Measurements from ENCODE around the gene GTF2A1. TPM values are rescaled to one million over a fixed set of nuclear protein-coding genes. Genes with fewer than 3 reads are reported as not detected.

The GTF2A1 gene
- total RNA-seq, 1 donor from 2014 or later = 63.1 TPM

DNA sequence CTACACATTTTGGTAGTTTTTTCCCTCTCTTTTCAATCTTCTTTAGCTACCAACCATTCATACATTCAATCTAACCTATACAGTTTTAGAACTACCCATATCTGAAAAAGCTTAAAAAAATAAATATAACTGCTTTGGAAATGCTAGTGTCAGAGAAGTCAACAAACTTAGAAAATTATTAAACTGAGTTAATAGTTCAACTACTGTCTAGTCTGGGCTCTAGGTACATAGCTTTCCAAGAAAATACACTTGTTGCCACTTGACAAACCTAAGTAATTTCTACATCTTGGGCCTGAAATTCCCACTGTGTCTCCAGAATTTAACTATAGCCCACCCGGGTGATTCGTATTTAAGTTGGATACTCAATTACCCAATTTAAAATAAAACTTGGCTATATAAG, 22.1 kb downstream of the GTF2A1 start:
- Mint-ChIP-seq H3K4me1 (no peaks in the 10 kb centered on the region), H3K36me3 (peaks cover 25% of the 10 kb centered on the region), H3K27me3 (ENCODE audit: insufficient read depth, low read depth) (no peaks in the 10 kb centered on the region), H3K9me3 (no peaks in the 10 kb centered on the region), H3K27ac (no peak overlapping the region), H3K4me3 (no peak overlapping the region)
- Histone ChIP-seq H3K27me3 (no peaks in the 10 kb centered on the region), H3K4me3 (no peak overlapping the region), H3K9me3 (ENCODE audit: low read depth) (no peaks in the 10 kb centered on the region), H3K4me2 (no peak overlapping the region), H4K20me1 (ENCODE audit: low read depth) (peaks cover 7% of the 10 kb centered on the region), H3K36me3 (peaks cover 60% of the 10 kb centered on the region), H3K4me1 (no peaks in the 10 kb centered on the region), H3K79me2 (ENCODE audit: low read depth) (peaks cover 57% of the 10 kb centered on the region), H2AFZ (replicated peaks) (no peak overlapping the region), H3K27ac (no peak overlapping the region), H3F3A (ENCODE audit: low read depth) (no peaks in the 10 kb centered on the region), H3K9ac (no peak overlapping the region)
- no peak for DNase-seq (ENCODE audit: low spot score)
- TF ChIP-seq CTCF (IDR thresholded peaks at IDR 0.05) (no peak), EZH2phosphoT487 (IDR thresholded peaks at IDR 0.05) (no peak), EZH2 (IDR thresholded peaks at IDR 0.05) (no peak)

DNA sequence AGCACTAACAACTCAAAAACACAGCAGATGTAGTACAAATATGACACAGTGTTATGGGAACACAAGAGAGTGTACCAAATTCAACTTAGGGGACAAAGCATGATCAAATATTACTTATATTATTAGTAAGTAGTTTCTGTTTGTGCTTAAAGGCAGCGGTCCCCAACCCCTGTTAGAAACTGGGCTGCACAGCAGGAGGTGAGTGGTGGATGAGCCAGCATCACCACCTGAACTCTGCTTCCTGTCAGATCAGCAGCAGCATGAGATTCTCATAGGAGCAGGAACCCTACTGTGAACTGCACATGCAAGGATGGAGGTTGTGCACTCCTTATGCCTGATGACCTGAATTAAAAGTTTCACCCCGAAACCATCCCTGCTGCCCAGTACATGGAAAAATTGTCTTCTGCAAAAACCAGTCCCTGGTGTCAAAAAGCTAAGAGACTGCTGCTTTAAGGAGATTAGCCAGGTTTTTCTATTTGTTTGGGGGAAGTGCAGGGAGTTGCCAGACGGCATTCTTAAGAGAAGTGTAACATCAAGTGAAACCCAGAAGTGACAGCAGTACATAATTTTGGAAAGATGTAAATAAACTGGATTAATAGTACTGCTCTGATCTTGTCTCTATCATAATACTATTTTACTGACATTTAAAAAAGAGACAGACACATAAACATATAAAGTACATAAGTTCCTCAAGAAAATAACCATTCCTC, 26.7 kb downstream of the GTF2A1 start:
- H3K79me2 ChIP-seq (ENCODE audit: low read depth) = peaks cover 50% of the 10 kb centered on the region
- H3K4me3 Mint-ChIP-seq = no peak overlapping the region
- no peaks in the 10 kb centered on the region for H3K27me3 ChIP-seq
- H3K4me3 ChIP-seq = no peak overlapping the region
- H3K36me3 Mint-ChIP-seq = peaks cover 38% of the 10 kb centered on the region
- H3K9ac ChIP-seq = no peak overlapping the region
- H3K27ac Mint-ChIP-seq = no peak overlapping the region
- H3K27ac ChIP-seq = no peak overlapping the region
- peaks cover 9% of the 10 kb centered on the region for H4K20me1 ChIP-seq (ENCODE audit: low read depth)
- H3K36me3 ChIP-seq = peaks cover 57% of the 10 kb centered on the region
- no peaks in the 10 kb centered on the region for H3K4me1 ChIP-seq
- no peaks in the 10 kb centered on the region for H3K9me3 ChIP-seq (ENCODE audit: low read depth)
- no peak overlapping the region for H2AFZ ChIP-seq (replicated peaks)
- TF ChIP-seq CTCF (IDR thresholded peaks at IDR 0.05) (no peak), EZH2 (IDR thresholded peaks at IDR 0.05) (no peak), EZH2phosphoT487 (IDR thresholded peaks at IDR 0.05) (no peak)
- H3F3A ChIP-seq (ENCODE audit: low read depth) = no peaks in the 10 kb centered on the region
- H3K4me1 Mint-ChIP-seq = no peaks in the 10 kb centered on the region
- no peak for DNase-seq (ENCODE audit: low spot score)
- no peaks in the 10 kb centered on the region for H3K9me3 Mint-ChIP-seq
- no peak overlapping the region for H3K4me2 ChIP-seq
- H3K27me3 Mint-ChIP-seq (ENCODE audit: insufficient read depth, low read depth) = peaks cover 2% of the 10 kb centered on the region

- Histone ChIP-seq H3K9me3 (ENCODE audit: low read depth) (no peaks in the 10 kb centered on the region), H3K4me2 (no peak overlapping the region), H2AFZ (replicated peaks) (no peak overlapping the region), H3K36me3 (peaks cover 52% of the 10 kb centered on the region), H3K4me3 (no peak overlapping the region), H3K27me3 (no peaks in the 10 kb centered on the region), H3K4me1 (no peaks in the 10 kb centered on the region), H4K20me1 (ENCODE audit: low read depth) (peaks cover 9% of the 10 kb centered on the region), H3F3A (ENCODE audit: low read depth) (no peaks in the 10 kb centered on the region), H3K9ac (no peak overlapping the region), H3K27ac (no peak overlapping the region), H3K79me2 (ENCODE audit: low read depth) (peaks cover 55% of the 10 kb centered on the region)
- no peak overlapping the region for H3K4me3 Mint-ChIP-seq
- H3K27ac Mint-ChIP-seq = no peak overlapping the region
- peaks cover 44% of the 10 kb centered on the region for H3K36me3 Mint-ChIP-seq
- no peak for DNase-seq (ENCODE audit: low spot score)
- TF ChIP-seq CTCF (IDR thresholded peaks at IDR 0.05) (no peak), EZH2phosphoT487 (IDR thresholded peaks at IDR 0.05) (no peak), EZH2 (IDR thresholded peaks at IDR 0.05) (no peak)
- no peaks in the 10 kb centered on the region for H3K4me1 Mint-ChIP-seq
- no peaks in the 10 kb centered on the region for H3K9me3 Mint-ChIP-seq
- H3K27me3 Mint-ChIP-seq (ENCODE audit: insufficient read depth, low read depth) = peaks cover 2% of the 10 kb centered on the region
Measured at GRCh38 chr14:81192594-81192993, 28.2 kb downstream of the GTF2A1 start.

All from neural progenitor cell (in vitro differentiated cells).